GM12892 (cell line): ENCODE results near the gene UBL5.

ENCODE experiments used
- POLR2AphosphoS5 ChIP-seq: IDR thresholded peaks from 2 replicates; pipeline ENCODE4 v1.6.1; 2011; ENCODE audit warnings: low read depth, low read length, control low read depth
- TAF1 ChIP-seq: IDR thresholded peaks from 2 replicates; pipeline ENCODE4 v1.6.1; 2011; ENCODE audit warnings: low read depth, mild to moderate bottlenecking, control low read depth, low read length, borderline replicate concordance

GRCh38 chr19:9796113-9796773, 31.5 kb upstream of the UBL5 start:
- TF ChIP-seq POLR2AphosphoS5 (no peak), TAF1 (no peak)
